ENCODE measurements around the gene OGFOD3. TPM values are rescaled to one million over a fixed set of nuclear protein-coding genes. Genes with fewer than 3 reads are reported as not detected.

Gene OGFOD3
- total and polyA plus RNA-seq, 3 experiments from 2014 or later: 27.9 to 29.9 (median 28.4) TPM

DNA sequence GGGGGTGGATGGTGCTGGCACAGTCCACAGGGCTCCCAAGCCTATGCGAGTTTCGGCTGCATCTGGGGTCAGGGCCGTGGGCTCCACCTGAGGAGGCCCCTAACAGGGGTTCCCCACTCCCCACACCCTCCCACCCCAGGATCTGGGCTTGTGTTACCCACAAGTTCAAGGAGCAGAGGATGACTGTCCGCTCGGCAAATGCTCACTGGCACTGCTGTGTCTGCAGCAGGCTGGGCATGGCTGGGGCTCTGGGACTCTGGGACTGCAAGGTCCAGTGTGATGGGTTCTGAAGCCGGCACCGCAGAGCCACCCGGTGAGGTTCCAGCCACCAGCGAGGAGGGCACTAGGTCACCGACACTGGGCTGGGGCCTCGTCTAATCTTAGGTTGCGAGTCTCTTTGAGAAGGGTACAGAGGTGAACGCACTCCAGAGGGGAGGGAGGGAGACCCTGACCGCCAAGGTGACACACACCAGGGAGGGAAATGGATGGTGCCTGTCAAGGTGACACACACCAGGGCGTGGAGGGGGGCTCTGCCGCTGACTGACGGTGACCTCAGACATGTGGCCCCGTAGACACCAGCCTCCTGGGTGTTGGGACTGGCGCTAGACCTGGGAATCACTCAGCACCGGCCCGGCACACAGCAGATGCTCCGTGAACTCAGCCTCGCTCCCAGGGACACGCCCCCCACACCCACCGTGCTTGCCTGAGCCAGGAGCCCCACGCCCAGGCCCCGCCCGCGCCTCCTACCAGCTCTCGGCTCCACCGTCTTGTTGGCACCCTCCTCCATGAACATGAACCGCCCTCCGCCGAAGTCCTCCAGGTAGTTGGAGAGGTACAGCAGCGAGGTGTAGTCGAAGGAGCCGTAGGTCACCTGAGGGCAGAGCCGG lies 20.7 kb downstream of the OGFOD3 start:
- H3K4me3 ChIP-seq (ENCODE audit: low read length): no peak overlapping the region
- H3K27me3 Mint-ChIP-seq: no peaks in the 10 kb centered on the region

DNA sequence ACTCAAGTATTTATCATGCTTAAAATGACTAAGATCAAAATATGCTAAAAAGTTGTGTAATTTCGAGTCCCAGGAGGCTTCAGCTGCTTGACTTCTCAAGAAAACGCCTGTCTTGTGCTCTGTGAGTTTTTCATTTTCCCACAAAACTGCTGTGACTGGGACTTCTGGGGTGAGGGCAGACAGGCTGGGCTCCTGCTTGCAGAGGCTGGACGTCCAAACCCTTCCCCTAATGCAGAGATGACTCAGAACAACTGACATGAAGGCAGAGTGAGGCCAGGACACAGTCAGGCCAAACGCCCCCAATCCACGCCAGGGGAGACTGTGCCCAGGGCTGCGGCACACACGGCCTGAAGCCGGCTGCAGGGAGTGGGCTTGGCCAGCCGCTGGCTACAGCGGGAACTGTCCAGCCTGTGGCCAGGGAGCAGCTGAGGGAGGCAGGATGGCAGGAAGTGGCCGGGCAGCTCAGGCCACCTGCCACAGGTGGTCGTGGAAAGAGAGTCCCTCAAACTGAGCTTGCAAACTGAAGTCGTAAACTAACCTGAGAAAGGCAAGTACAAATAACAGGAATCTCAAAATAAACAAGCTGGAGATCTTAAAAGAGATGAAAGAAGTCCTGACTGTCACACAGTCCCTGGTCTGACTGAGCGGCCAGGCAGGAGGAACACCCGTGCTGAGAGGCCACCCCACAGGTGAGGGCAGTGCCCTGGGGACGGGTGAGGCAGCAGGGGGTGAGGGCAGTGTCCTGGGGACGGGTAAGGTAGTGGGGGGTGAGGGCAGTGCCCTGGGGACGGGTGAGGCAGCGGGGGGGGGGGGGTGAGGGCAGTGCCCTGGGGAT lies 21.6 kb downstream of the OGFOD3 start:
- Histone ChIP-seq H3K27ac (ENCODE audit: low read depth, low read length) (no peak overlapping the region), H3K4me3 (ENCODE audit: low read length) (no peak overlapping the region), H3K9me3 (ENCODE audit: low read length) (no peaks in the 10 kb centered on the region), H3K27me3 (ENCODE audit: insufficient read depth, low read length, poor library complexity, severe bottlenecking) (no peaks in the 10 kb centered on the region), H3K4me1 (ENCODE audit: insufficient read depth, low read length) (peaks cover 12% of the 10 kb centered on the region), H3K36me3 (ENCODE audit: insufficient read depth, low read length) (no peaks in the 10 kb centered on the region)
- CTCF ChIA-PET: no interaction called here
- POLR2A ChIA-PET: no interaction called here
- Mint-ChIP-seq H3K27me3 (no peaks in the 10 kb centered on the region), H3K9me3 (no peaks in the 10 kb centered on the region), H3K27ac (peak overlapping the region in 1 of 8 donors; percentile 69), H3K36me3 (peaks cover 0 to 47% (median 5%) of the 10 kb centered on the region in 3 donors), H3K4me1 (peaks cover 10 to 16% (median 13%) of the 10 kb centered on the region in 3 donors), H3K4me3 (no peak overlapping the region)
- DNase-seq: no peak

More for the DNA sequence above, 20.7 kb downstream of the OGFOD3 start:
- Histone ChIP-seq H3K4me1 (ENCODE audit: insufficient read depth, low read length) (peaks cover 14% of the 10 kb centered on the region), H3K9me3 (ENCODE audit: low read length) (no peaks in the 10 kb centered on the region), H3K36me3 (ENCODE audit: insufficient read depth, low read length) (peaks cover under 1% of the 10 kb centered on the region), H3K27me3 (ENCODE audit: insufficient read depth, low read length, poor library complexity, severe bottlenecking) (no peaks in the 10 kb centered on the region), H3K27ac (ENCODE audit: low read depth, low read length) (no peak overlapping the region)
- ChIA-PET CTCF (no interaction called here), POLR2A (no interaction called here)
- Mint-ChIP-seq H3K4me3 (no peak overlapping the region), H3K36me3 (peaks cover 0 to 40% (median 4%) of the 10 kb centered on the region in 3 donors), H3K9me3 (no peaks in the 10 kb centered on the region), H3K4me1 (peaks cover 11 to 17% (median 14%) of the 10 kb centered on the region in 3 donors), H3K27ac (peak overlapping the region in 1 of 8 donors; percentile 41)
- DNase-seq: no peak

DNA sequence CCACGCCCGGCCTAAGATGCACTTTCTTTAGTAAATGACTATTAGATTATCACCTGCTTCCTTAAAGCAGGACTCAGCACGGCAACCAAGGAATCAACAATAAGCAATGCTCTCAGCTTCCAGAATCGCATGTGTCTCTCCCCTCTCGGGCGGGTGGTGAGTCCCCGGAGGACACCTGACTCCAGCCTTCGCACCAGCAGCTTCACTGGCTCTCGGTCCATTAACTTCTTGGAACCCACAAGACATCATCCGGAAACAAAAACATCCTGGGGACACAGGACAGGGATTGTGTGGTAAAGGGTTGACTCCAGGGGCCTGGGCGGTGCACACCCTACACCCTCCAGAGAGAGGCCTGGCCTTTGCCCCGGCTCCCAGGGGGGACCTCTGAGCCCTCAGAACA lies 24.1 kb downstream of the OGFOD3 start:
- H3K9me3 Mint-ChIP-seq: no peaks in the 10 kb centered on the region
- ChIA-PET POLR2A (no interaction called here), CTCF (no interaction called here)
- no peaks in the 10 kb centered on the region for H3K27me3 Mint-ChIP-seq
- no peak for DNase-seq
- H3K4me1 ChIP-seq (ENCODE audit: insufficient read depth, low read length): no peaks in the 10 kb centered on the region
- no peaks in the 10 kb centered on the region for H3K27me3 ChIP-seq (ENCODE audit: insufficient read depth, low read length, poor library complexity, severe bottlenecking)
- H3K4me3 Mint-ChIP-seq: no peak overlapping the region
- H3K9me3 ChIP-seq (ENCODE audit: low read length): no peaks in the 10 kb centered on the region
- H3K27ac ChIP-seq (ENCODE audit: low read depth, low read length): no peak overlapping the region
- H3K36me3 Mint-ChIP-seq: peaks cover 0 to 43% (median 3%) of the 10 kb centered on the region in 3 donors
- H3K4me3 ChIP-seq (ENCODE audit: low read length): no peak overlapping the region
- H3K4me1 Mint-ChIP-seq: no peaks in the 10 kb centered on the region
- H3K36me3 ChIP-seq (ENCODE audit: insufficient read depth, low read length): no peaks in the 10 kb centered on the region
- H3K27ac Mint-ChIP-seq: no peak overlapping the region

DNA sequence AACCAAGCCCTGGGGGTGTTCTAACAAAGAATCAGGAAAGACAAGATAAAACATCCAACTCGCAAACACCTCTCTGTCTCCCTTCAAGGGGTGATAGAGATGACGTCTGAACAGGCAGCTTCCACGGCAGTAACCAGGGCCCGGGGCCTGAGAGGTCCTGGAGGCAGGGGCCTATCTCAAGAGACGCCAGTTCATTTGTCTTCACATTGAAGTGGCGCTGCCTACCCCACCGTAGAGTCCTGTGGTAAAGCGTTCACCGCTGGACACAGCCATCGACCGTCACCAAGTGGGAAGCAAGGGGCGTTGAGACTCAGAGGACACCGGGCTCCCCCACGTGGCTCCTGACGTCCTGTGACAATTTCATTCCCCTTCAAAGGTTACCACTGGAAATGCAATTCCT lies 25.4 kb downstream of the OGFOD3 start:
- H3K27me3 ChIP-seq (ENCODE audit: insufficient read depth, low read length, poor library complexity, severe bottlenecking): no peaks in the 10 kb centered on the region
- H3K4me1 ChIP-seq (ENCODE audit: insufficient read depth, low read length): no peaks in the 10 kb centered on the region
- H3K36me3 Mint-ChIP-seq: peaks cover 0 to 43% (median 3%) of the 10 kb centered on the region in 3 donors
- no peaks in the 10 kb centered on the region for H3K4me1 Mint-ChIP-seq
- H3K27me3 Mint-ChIP-seq: no peaks in the 10 kb centered on the region
- no peak overlapping the region for H3K27ac Mint-ChIP-seq
- POLR2A ChIA-PET: no interaction called here
- H3K4me3 ChIP-seq (ENCODE audit: low read length): no peak overlapping the region
- H3K4me3 Mint-ChIP-seq: no peak overlapping the region
- CTCF ChIA-PET: no interaction called here
- no peaks in the 10 kb centered on the region for H3K36me3 ChIP-seq (ENCODE audit: insufficient read depth, low read length)
- DNase-seq: no peak
- H3K27ac ChIP-seq (ENCODE audit: low read depth, low read length): no peak overlapping the region
- no peaks in the 10 kb centered on the region for H3K9me3 Mint-ChIP-seq
- H3K9me3 ChIP-seq (ENCODE audit: low read length): no peaks in the 10 kb centered on the region

DNA sequence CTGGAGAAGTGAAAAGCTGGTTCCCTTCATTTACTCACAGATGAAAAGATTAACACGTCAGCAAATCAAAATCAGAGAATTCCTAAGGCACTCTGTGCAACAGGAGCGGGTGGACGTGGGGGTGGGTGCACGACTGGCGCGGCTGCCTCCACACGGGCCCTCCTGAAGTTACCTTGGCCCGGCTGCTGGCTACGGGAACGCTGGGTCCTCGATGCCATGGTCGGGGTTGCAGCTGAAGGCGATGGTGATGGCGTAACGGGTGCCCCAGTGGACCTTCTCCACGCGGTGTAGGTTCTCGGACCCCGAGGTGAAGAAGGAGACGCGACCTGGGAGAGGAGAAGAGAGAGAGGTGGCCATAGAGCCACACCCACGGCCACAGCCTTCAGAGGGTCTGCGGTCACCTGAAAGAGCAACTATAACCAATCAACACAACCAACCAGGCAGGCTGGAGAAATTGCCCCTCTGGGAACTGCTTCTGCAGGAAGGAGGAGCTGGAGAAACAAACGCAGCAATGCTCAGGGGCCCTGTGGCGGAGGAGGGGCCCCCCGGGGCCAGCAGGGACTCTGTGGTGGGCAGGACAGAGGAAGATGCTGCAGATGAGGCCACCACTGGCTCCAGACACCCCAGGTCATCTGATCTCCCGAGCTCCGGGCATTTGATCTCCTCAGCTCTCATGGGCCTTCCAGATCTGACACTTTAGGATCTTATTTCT lies 26.0 kb downstream of the OGFOD3 start:
- ChIA-PET POLR2A (no interaction called here), CTCF (no interaction called here)
- peaks cover 0 to 5% (median 2%) of the 10 kb centered on the region in 3 donors for H3K4me1 Mint-ChIP-seq
- no peaks in the 10 kb centered on the region for H3K9me3 Mint-ChIP-seq
- Histone ChIP-seq H3K4me1 (ENCODE audit: insufficient read depth, low read length) (no peaks in the 10 kb centered on the region), H3K27ac (ENCODE audit: low read depth, low read length) (no peak overlapping the region), H3K27me3 (ENCODE audit: insufficient read depth, low read length, poor library complexity, severe bottlenecking) (no peaks in the 10 kb centered on the region), H3K9me3 (ENCODE audit: low read length) (no peaks in the 10 kb centered on the region), H3K36me3 (ENCODE audit: insufficient read depth, low read length) (no peaks in the 10 kb centered on the region), H3K4me3 (ENCODE audit: low read length) (no peak overlapping the region)
- no peak for DNase-seq
- no peak overlapping the region for H3K27ac Mint-ChIP-seq
- peaks cover 0 to 4% of the 10 kb centered on the region in 2 donors for H3K27me3 Mint-ChIP-seq
- peak overlapping the region in 1 of 7 donors; percentile 27 for H3K4me3 Mint-ChIP-seq
- H3K36me3 Mint-ChIP-seq: peaks cover 0 to 41% (median 3%) of the 10 kb centered on the region in 3 donors

DNA sequence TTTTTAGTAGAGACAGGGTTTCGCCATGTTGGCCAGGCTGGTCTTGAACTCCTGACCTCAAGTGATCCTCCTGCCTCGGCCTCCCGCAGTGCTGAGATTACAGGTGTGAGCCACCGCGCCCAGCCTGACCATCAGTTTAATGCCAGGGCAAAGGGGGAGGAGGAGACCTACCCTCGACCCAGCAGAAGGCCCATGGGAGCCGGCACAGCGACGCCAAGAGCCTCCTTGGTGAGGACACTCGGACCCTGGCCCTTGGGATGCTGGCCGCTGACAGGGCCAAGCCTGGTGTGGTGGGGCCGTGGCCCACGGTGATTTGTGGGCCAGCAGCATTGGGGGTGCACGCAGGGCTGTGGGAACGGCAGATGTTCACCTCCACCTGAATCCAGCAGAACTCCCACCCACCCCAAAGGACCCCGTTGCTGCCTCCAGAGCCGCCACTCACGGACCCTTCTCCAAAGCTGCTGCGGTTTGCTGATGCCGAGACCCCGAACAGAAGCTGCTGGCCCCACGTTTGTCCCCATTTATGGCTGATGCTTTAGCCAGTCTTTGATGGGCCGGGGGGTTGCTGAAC lies 26.8 kb downstream of the OGFOD3 start:
- Histone ChIP-seq H3K27ac (ENCODE audit: low read depth, low read length) (no peak overlapping the region), H3K27me3 (ENCODE audit: insufficient read depth, low read length, poor library complexity, severe bottlenecking) (no peaks in the 10 kb centered on the region), H3K4me3 (ENCODE audit: low read length) (no peak overlapping the region), H3K36me3 (ENCODE audit: insufficient read depth, low read length) (no peaks in the 10 kb centered on the region), H3K4me1 (ENCODE audit: insufficient read depth, low read length) (no peaks in the 10 kb centered on the region), H3K9me3 (ENCODE audit: low read length) (no peaks in the 10 kb centered on the region)
- POLR2A ChIA-PET: no interaction called here
- Mint-ChIP-seq H3K9me3 (no peaks in the 10 kb centered on the region), H3K27ac (no peak overlapping the region), H3K4me3 (no peak overlapping the region), H3K27me3 (peaks cover 0 to 7% of the 10 kb centered on the region in 2 donors), H3K36me3 (peaks cover 0 to 38% (median 3%) of the 10 kb centered on the region in 3 donors), H3K4me1 (peaks cover 0 to 7% (median 2%) of the 10 kb centered on the region in 3 donors)
- no peak for DNase-seq
- CTCF ChIA-PET: no interaction called here

DNA sequence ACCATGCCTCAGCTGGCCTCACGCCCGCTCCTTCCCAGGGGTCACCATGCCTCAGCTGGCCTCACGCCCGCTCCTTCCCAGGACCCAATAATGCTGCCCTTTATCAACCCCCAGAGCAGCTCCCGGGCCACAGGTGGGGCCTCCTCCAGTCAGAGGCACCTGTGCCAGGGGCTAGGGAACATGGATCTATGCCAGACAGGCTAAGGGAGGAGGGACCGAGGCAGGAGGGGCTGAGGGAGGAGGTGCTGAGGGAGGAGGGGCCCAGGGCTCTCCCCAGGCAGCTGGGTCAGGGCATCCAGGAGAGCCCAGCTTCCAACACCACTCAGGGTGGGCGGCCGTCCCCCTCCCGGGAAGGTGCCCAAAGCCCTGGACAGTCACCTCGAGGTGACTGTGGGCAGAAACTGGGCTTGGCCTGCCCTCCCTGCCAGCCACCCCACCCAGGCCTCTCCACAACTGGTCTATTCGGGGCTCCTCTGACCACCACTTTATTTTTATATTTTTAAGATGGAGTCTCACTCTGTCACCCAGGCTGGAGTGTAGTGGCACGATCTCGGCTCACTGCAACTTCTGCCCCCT lies 27.4 kb downstream of the OGFOD3 start:
- H3K4me3 ChIP-seq (ENCODE audit: low read length): no peak overlapping the region
- H3K4me1 ChIP-seq (ENCODE audit: insufficient read depth, low read length): no peaks in the 10 kb centered on the region
- Mint-ChIP-seq H3K27me3 (peaks cover 0 to 7% of the 10 kb centered on the region in 2 donors), H3K9me3 (no peaks in the 10 kb centered on the region), H3K4me3 (no peak overlapping the region), H3K36me3 (peaks cover 0 to 36% (median 1%) of the 10 kb centered on the region in 3 donors), H3K27ac (no peak overlapping the region), H3K4me1 (peaks cover 0 to 7% (median 2%) of the 10 kb centered on the region in 3 donors)
- CTCF ChIA-PET: no interaction called here
- H3K27me3 ChIP-seq (ENCODE audit: insufficient read depth, low read length, poor library complexity, severe bottlenecking): no peaks in the 10 kb centered on the region
- POLR2A ChIA-PET: no interaction called here
- no peaks in the 10 kb centered on the region for H3K36me3 ChIP-seq (ENCODE audit: insufficient read depth, low read length)
- DNase-seq: no peak
- H3K27ac ChIP-seq (ENCODE audit: low read depth, low read length): no peak overlapping the region
- H3K9me3 ChIP-seq (ENCODE audit: low read length): no peaks in the 10 kb centered on the region

Data from CD8-positive, alpha-beta memory T cell (primary cell).